ENCODE measurements around the gene OR13J1.

OR13J1 gene

GRCh38 chr9:35859310-35859989 is 10.8 kb downstream of the OR13J1 start:
- DNase-seq (ENCODE audit: low read depth in 2 of 2) = no peak

DNA sequence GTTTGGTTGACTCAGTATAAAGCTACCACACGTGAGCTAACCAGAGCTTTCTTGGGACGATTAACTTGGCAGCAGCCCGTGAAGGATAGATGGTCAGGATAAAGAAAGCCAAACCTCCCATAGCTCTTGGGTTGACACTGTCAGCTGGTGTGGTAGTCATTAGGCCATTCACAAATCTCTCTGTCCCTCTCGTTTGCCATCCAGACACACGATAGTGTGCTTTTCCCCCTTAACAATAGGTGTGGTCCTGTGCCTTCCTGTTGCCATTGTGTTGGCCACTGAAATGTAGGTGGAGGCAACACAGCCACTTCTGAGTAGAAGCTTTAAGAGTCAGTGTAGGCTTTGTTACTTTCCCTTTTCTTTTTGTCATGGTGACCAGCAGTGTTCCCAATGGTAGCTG is 11.7 kb downstream of the OR13J1 start:
- no peak for DNase-seq (ENCODE audit: low read depth in 2 of 2)

GRCh38 chr9:35856882-35857281 is 13.3 kb downstream of the OR13J1 start:
- no peak for DNase-seq (ENCODE audit: low read depth in 2 of 2)

DNA sequence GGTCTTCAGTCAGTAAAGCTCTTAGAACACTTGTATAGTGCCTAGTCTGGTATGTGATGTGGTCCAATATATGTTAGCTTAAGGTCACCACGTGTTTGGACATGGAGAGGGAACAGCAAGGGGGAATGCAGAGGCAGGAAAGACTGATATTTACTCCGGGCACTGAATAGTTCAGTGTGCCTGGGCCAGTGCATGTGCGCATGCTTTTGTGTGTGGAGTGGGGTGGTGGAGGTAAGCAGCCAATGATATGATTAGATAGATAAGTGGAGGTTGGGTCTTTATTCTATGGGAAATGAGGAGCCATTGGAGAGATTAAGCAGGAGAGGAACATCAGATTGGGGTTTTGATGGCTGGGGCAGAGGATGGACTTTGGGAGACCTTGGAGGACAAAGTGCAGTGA is 14.0 kb downstream of the OR13J1 start:
- DNase-seq (ENCODE audit: low read depth in 2 of 2) = no peak

DNA sequence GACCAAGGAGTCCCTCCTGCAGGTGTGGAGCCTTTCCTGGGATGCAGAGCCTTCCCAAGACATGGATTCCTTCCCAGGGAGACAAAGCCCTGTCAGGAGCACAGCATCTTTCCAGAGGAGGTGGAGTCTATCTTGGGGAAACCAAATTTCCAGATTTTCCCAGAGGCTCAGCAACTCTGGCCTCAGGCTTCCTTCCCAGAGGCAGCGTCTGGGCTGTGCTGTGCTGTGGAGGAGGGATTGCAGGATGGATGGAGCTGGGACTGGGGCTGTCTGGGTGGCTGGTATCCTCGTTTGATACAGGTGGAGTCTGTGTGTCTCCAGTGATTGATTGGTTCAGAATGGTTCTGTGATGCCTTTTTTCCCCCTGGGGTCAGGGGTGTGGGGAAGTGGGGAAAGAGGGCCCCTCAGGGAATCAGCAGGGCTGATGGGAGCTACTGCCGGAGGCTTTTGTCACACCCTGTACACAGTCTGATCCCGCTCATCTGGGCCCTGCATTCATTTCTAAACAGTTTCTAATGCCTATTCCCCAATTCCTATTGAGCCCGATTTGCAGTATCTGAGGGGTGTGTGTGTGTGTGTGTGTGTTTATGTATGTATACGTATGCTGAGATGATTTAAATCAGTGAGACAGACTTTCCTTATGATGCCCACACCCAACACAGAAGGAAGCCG is 16.0 kb downstream of the OR13J1 start:
- no peak for DNase-seq (ENCODE audit: low read depth in 2 of 2)

- no peak for DNase-seq (ENCODE audit: low read depth in 2 of 2)
These were observed 17.0 kb downstream of the OR13J1 start for GRCh38 chr9:35852876-35853865.

DNA sequence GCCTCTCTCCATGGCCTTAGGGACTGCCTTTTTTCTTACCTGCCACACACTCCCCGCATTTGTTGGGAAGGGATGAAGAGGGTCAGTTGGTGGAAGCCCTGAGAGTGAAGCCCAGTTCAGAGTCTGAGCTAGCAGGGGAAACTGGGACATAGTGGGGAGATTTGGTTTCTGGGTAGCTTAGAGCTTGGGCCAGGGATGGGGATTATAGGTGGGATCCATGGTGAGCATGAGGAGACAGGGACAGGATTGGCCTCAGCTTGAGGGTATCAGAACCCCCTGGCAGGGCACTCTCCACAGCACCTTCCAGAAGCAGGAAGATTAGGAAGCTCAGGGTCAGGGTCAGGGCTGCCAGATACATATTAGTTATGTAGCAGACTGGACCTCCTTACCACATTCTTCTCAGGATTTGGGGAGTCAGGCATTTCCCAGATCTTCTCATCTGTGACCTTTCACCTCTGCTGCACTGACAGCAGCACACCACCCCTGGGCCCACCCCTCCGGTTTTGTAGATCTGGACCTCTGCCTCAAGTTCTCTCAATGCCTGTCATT is 17.9 kb downstream of the OR13J1 start:
- no peak for DNase-seq (ENCODE audit: low read depth in 2 of 2)

DNA sequence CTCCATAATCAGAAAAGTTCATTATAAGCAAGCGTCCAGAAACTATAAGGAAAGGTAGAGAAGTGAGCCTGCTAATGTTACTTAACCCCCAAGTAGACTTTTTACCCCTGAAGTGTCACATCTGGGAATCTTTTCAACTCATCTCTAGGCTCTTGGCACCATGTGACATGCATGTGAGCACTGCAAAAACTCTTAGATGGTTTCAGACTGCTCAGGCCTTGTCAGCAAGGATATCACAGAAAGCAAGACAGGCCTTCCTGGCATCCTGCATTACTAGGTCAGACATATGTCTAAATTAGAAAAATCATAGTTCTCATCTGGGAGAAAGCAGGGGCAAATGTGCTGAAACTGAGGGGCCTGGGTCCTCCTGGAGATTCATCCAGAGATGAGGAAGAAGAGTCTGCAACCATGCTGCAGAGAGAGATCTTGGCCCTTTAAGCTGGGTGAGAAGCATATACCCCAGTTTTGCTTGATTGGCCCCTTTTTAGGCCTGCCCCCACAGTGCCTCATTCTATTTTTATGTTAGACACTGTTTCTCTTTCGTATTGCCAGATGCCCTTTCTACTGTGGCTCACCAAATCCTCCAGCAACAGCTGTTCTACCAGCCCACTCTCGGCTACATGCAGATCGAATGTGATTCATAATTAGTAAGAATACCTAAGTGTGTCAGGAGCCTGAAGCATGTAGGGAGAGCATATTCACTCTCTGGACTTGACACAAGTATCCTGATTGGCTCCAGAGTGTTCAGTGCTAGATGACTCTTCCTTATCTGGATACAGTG is 22.2 kb downstream of the OR13J1 start:
- DNase-seq (ENCODE audit: low read depth in 2 of 2) = peak; percentile 20 to 35

- DNase-seq (ENCODE audit: low read depth in 2 of 2) = no peak
These were observed 24.1 kb downstream of the OR13J1 start for GRCh38 chr9:35845824-35846771.

DNA sequence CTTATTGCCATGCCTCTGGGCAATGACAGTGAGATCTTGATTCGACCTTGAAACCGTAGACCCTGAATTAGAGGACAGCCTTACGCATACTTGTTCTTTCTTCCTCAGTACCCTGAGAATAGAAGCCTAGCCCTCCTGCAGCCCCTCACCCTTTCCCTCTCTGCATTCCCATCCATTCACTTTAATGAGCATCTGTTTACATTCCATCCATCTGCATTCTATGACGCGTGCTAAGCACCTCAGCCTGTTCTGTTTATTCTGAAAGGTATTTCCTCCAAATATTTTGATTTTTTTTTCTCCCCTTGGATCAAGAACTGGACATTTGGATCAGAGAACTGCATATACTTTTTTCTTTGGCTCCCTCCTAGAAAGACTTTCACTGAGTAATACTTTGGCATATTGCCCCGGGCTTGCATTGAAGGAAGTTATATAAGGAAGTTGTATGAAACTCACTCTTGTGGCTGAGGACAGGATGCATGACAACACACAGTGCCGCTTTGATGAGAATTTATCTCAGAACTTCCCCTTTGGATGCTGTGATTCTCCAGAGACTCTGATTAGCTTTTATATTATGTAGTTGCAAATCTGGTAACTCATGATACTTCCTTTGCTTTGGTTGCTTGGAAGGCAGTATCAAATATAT is 25.5 kb downstream of the OR13J1 start:
- no peak for DNase-seq (ENCODE audit: low read depth in 2 of 2)

GRCh38 chr9:35842795-35843194 is 27.4 kb downstream of the OR13J1 start:
- DNase-seq (ENCODE audit: low read depth in 2 of 2) = no peak

GRCh38 chr9:35842020-35842745 is 28.0 kb downstream of the OR13J1 start:
- no peak for DNase-seq (ENCODE audit: low read depth in 2 of 2)

- no peak for DNase-seq (ENCODE audit: low read depth in 2 of 2)
These were observed 28.6 kb downstream of the OR13J1 start for GRCh38 chr9:35841645-35841900.

- no peak for DNase-seq (ENCODE audit: low read depth in 2 of 2)
These were observed 29.1 kb downstream of the OR13J1 start for GRCh38 chr9:35840881-35841644.

DNA sequence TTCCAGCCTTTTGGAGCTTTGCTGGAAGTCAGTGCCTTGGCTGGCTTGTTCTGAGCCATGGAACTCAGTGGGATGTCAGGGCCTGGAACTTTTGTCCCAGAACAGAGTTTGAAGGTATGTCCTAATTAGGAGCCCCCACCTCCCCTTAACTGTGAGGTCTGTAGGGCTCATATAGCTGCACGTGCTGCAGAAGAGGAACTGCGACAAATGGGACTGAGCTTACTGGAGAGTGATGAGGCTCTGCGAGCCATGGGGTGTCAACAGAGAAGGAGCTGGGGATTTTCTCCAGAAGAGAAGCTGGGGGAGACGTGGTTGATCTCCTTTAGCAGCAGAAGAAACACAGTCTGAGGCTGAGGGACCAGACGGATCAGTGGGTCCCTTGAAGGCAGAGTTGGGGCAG is 30.3 kb downstream of the OR13J1 start:
- DNase-seq (ENCODE audit: low read depth in 2 of 2) = no peak

DNA sequence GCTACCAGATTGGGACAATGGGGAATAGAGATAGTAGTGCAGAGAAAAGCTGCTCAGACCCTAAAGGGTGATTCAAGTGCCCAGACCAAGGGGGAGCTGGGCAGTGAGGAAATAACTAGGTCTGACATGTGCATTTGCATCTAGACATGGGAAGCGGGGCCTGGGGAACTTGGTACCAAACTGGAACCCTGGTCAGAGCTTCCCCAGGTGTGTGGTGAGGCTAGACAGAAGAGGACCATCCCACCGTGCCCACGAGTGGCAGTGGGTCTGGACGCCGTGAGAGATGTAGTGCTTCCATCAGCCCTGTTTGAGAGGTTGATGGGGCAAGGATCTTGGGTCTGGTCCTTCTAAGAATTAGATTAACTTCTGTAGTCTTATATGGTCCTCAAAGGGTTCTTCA is 33.6 kb downstream of the OR13J1 start:
- DNase-seq (ENCODE audit: low read depth in 2 of 2) = no peak

GRCh38 chr9:35835766-35836165 is 34.4 kb downstream of the OR13J1 start:
- DNase-seq (ENCODE audit: low read depth in 2 of 2) = no peak

- no peak for DNase-seq (ENCODE audit: low read depth in 2 of 2)
These were observed 35.0 kb downstream of the OR13J1 start for GRCh38 chr9:35835216-35835632.
